SHP77 treated with DMSO at 0.1 percent for 48 hours (cell line): ENCODE results near the gene GLYATL3.

Experiments
- DNase-seq: peaks from one replicate; lab custom pipeline; 2025; lab: John Stamatoyannopoulos, UW

GLYATL3 gene

GRCh38 chr6:49514571-49515484 is 15.1 kb downstream of the GLYATL3 start:
- no peak for DNase-seq

GRCh38 chr6:49515485-49516146 is 15.9 kb downstream of the GLYATL3 start:
- DNase-seq: no peak

- no peak for DNase-seq
Observed at GRCh38 chr6:49516147-49516505, 16.4 kb downstream of the GLYATL3 start.

GRCh38 chr6:49517919-49518318 is 18.2 kb downstream of the GLYATL3 start:
- no peak for DNase-seq

- DNase-seq: no peak
Observed at GRCh38 chr6:49519660-49520059, 19.9 kb downstream of the GLYATL3 start.

- DNase-seq: peak; percentile 52
Observed at GRCh38 chr6:49522710-49523593, 23.2 kb downstream of the GLYATL3 start.

- no peak for DNase-seq
Observed at GRCh38 chr6:49523901-49524300, 24.2 kb downstream of the GLYATL3 start.

- no peak for DNase-seq
Observed at GRCh38 chr6:49524541-49524940, 24.8 kb downstream of the GLYATL3 start.

- no peak for DNase-seq
Observed at GRCh38 chr6:49526598-49526997, 26.9 kb downstream of the GLYATL3 start.

- DNase-seq: no peak
Observed at GRCh38 chr6:49527320-49527719, 27.6 kb downstream of the GLYATL3 start.

GRCh38 chr6:49528571-49528970 is 28.8 kb downstream of the GLYATL3 start:
- DNase-seq: no peak

GRCh38 chr6:49530141-49530776 is 30.5 kb downstream of the GLYATL3 start:
- DNase-seq: no peak

GRCh38 chr6:49531774-49532569 is 32.2 kb downstream of the GLYATL3 start:
- DNase-seq: peak; percentile 64

GRCh38 chr6:49535795-49536194 is 36.1 kb downstream of the GLYATL3 start:
- DNase-seq: no peak

- no peak for DNase-seq
Observed at GRCh38 chr6:49539102-49539501, 39.4 kb downstream of the GLYATL3 start.

GRCh38 chr6:49540614-49541013 is 40.9 kb downstream of the GLYATL3 start:
- DNase-seq: no peak

- DNase-seq: no peak
Observed at GRCh38 chr6:49541210-49541724, 41.5 kb downstream of the GLYATL3 start.

GRCh38 chr6:49541936-49542335 is 42.2 kb downstream of the GLYATL3 start:
- no peak for DNase-seq

- DNase-seq: no peak
Observed at GRCh38 chr6:49543087-49543858, 43.5 kb downstream of the GLYATL3 start.

- no peak for DNase-seq
Observed at GRCh38 chr6:49546331-49546730, 46.6 kb downstream of the GLYATL3 start.
